ENCODE measurements around the gene AKAP13.

GRCh38 chr15:85495096-85495495, 114.7 kb downstream of the AKAP13 start:
- TF ChIP-seq CTCF (IDR thresholded peaks at IDR 0.05) (no peak), POLR2A (IDR thresholded peaks at IDR 0.05) (no peak)

Measured in breast epithelium (tissue), 3 donors.